GM21423 (cell line): ENCODE measurements around the gene MYLK2.

ENCODE experiments used
- ATAC-seq: cut with Tn5 transposase; IDR thresholded peaks from one replicate; pipeline ENCODE4 v1.9.1; 2021; ENCODE audit warnings: mild to moderate bottlenecking, moderate library complexity; ENCODE audit not compliant: unreplicated experiment

The MYLK2 gene

GRCh38 chr20:31835554-31835953, 16.4 kb downstream of the MYLK2 start:
- no peak for ATAC-seq

- peak; percentile 81 for ATAC-seq
These were observed 17.1 kb downstream of the MYLK2 start for GRCh38 chr20:31835977-31836852.

GRCh38 chr20:31836853-31837608, 17.9 kb downstream of the MYLK2 start:
- no peak for ATAC-seq

GRCh38 chr20:31837896-31838397, 18.8 kb downstream of the MYLK2 start:
- no peak for ATAC-seq

- no peak for ATAC-seq
These were observed 19.6 kb downstream of the MYLK2 start for GRCh38 chr20:31838646-31839292.

- ATAC-seq: no peak
These were observed 20.8 kb downstream of the MYLK2 start for GRCh38 chr20:31839782-31840487.

- no peak for ATAC-seq
These were observed 22.0 kb downstream of the MYLK2 start for GRCh38 chr20:31840906-31841816.

GRCh38 chr20:31841928-31842327, 22.8 kb downstream of the MYLK2 start:
- ATAC-seq: no peak

GRCh38 chr20:31842471-31843157, 23.5 kb downstream of the MYLK2 start:
- ATAC-seq: no peak

GRCh38 chr20:31843288-31843687, 24.1 kb downstream of the MYLK2 start:
- no peak for ATAC-seq

GRCh38 chr20:31843881-31844280, 24.7 kb downstream of the MYLK2 start:
- ATAC-seq: no peak

- ATAC-seq: no peak
These were observed 25.7 kb downstream of the MYLK2 start for GRCh38 chr20:31844737-31845299.

GRCh38 chr20:31845300-31845863, 26.2 kb downstream of the MYLK2 start, which contains the start of gene FOXS1:
Gene FOXS1, minus strand, starts transcription at chr20:31845604. Its CDS starts 62 bp downstream, at chr20:31845542.
- ATAC-seq: no peak

GRCh38 chr20:31846793-31847138, 27.6 kb downstream of the MYLK2 start:
- ATAC-seq: no peak

GRCh38 chr20:31848088-31848999, 29.2 kb downstream of the MYLK2 start:
- ATAC-seq: no peak

- ATAC-seq: no peak
These were observed 30.3 kb downstream of the MYLK2 start for GRCh38 chr20:31849306-31849930.
